Loucy (cell line): ENCODE data around the gene XRCC1.

ENCODE experiments used
- CTCF ChIP-seq: fragments of 200-600 bp; sonication (generic); conservative IDR thresholded peaks from 2 replicates; pipeline ENCODE4 v1.5.1; 2014; ENCODE audit warnings: mild to moderate bottlenecking, antibody characterized with exemption, low read length
- EZH2phosphoT487 ChIP-seq: fragments of 200-600 bp; IDR thresholded peaks from 2 replicates; pipeline ENCODE4 v1.6.1; 2018; ENCODE audit warnings: antibody characterized with exemption, mild to moderate bottlenecking, moderate library complexity, borderline replicate concordance

GRCh38 chr19:43622070-43622469 is 46.7 kb upstream of the XRCC1 start:
- TF ChIP-seq CTCF (no peak), EZH2phosphoT487 (no peak)
